RPMI7951 (cell line): ENCODE data around the gene PMVK. TPM values are rescaled to one million over a fixed set of nuclear protein-coding genes. Genes with fewer than 3 reads are reported as not detected.
"Not testable (repeated sequence)": the region's sequence is repeated elsewhere in the genome, so short reads cannot be mapped to it uniquely, and the experiment has no call there.

Experiments used
- DNase-seq: peaks from one replicate; pipeline ENCODE4 v3.0.0-alpha.2; 2012; ENCODE audit warnings: low read depth
- total RNA-seq: library from RNA; depleted of rRNA; stranded (reverse); fragments of >200 nt; shearing (Covaris generic); gene quantifications from 2 replicates; pipeline ENCODE4 v1.2.3, GENCODE V29; 2014

Gene PMVK
- total RNA-seq, 1 experiment from 2014 or later = 8.7 TPM

DNA sequence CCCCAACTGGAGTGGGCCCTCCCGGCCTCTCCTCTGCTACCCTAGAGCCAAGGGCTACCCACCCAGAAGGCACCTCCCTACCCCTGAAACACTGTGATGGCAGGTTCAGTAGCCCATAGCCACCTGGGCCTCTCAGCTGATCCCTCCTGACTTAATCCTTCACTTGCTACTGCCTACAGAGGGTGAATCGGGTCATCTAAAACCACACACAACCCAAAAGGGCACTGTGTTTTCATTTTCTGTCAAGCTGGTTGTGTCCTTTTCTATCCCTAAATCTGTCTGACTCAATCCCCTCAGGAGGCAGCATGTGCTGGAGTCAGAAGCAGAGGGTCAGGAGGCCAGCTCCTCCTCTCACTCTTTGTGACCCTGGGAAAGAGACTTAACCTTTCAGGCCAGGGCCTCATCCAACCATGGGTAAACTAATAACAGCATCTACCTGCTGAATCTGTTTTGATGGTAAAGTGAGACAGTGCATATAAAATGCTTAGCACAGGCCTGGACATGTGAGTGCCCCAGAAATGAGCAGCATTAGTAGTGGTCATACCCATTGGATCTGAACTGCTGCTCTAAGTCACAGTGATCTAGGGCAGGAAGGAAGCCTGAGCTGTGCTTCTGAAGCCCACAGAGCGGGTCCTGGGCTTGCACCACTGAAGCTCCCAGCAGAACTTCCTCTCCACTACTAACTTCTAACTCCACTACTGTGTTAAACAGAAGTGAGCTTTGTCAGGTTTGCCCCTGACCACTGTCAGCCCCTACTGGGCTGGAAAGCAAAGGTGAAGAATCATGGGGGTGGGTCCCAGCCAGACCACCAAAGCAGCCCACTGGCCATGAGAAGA is 11.0 kb downstream of the PMVK start:
- DNase-seq = no peak

GRCh38 chr1:154923695-154924094 is 12.8 kb downstream of the PMVK start:
- DNase-seq = no peak

DNA sequence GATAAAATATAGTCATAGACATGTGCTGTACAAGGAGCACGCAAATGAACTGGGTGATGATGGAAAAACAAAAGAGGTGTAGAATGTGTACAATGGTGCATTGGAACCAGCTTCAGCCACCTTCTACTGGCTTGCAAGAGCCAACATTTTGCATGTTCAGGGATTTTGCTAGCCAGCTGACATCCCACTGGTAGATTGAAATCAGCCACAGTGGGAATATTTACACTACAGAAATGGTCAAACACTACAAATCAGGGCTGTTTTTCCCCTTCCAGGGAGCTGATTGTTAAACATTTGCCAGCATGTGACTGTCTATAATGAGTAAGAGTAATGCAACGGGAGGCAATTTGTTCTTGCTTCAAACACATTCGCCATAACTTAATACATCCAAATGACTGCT is 23.2 kb downstream of the PMVK start:
- no peak for DNase-seq

GRCh38 chr1:154912755-154913154 is 23.8 kb downstream of the PMVK start:
- DNase-seq = no peak

GRCh38 chr1:154911691-154912550 is 24.6 kb downstream of the PMVK start:
- DNase-seq = no peak

DNA sequence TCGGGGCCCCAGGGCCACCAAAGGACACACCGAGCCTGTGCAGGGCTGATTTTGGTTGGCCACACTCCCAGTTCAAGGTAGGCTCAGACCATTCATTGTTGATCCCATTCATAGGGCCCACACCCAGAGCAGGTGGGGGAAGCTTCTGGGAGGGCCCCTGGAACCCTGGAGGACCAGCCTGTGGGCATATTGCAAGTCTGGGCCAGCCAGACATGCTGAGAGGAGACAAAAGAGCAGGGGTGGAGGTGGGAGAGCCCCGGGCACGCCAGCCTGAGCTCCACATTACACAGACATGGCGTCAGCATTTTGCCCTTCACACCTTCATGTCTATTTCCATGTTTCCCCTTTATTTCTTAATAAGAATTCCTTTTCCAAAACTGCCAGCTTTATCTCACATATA is 25.7 kb downstream of the PMVK start:
- no peak for DNase-seq

- DNase-seq = no peak
Measured at GRCh38 chr1:154908937-154909336, 27.6 kb downstream of the PMVK start.

DNA sequence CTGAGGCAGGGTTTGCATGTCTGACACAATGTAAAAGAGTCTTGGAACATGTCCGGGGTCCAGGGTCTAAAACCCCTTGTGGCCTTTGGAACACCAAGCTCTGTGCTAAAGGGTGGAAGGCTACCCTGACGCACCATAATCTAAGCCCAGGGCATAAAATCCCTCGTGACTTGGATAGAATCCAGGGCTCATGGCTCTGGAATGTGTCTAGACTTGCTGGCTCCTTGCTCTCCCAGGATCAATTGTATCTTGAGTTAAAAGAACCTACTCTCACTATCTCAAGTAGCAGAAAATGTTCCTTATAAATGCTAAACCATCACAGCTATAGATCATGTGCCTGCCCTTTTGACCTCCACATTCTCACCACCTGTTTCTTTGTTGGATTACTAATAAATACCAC is 28.4 kb downstream of the PMVK start:
- DNase-seq = not testable (repeated sequence)

GRCh38 chr1:154906621-154907081 is 29.9 kb downstream of the PMVK start:
- peak; percentile 28 for DNase-seq

DNA sequence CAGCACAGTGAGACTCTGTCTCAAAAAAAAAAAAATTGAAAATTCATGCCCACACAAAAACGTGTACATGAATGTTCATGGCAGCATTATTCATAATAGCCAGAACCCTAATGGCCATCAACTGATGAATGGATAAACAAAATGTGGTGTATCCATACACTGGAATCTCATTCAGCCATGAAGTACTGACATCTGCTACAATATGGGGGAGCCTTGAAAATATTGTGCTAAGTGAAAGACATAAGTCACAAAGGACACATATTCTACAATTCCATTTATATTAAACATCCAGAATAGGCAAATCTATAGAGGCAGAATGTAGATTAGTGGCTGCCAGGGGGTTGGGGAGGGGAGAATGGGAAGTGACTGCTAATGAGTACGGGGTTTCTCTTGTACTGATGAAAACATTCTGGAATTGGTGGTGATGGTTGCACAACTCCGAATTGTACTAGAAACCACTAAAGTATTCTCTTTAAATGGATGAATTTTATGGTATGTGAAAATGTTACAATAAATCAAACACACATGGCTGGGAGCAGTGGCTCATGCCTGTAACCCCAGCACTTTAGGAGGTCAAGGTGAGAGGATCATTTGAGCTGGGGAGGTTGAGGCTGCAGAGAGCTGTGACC is 33.5 kb downstream of the PMVK start:
- DNase-seq = no peak

DNA sequence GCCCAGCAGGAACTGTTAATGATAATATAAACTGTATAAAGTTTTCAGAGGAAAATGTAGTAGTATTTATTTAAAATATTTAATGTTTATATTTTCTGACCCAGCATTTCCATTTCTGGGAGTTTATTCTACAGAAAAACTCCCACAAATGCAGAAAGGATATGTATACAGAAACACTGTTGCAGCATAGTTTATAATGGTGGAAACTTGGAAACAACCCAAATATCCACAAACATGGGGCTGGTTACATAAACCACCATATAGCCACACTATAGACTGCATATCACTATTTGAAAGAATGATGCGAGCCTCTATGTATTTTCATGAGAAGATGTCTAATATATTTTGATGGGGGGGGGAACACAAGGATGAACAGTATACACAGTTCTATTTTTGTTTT is 34.9 kb downstream of the PMVK start:
- no peak for DNase-seq

GRCh38 chr1:154899041-154899440 is 37.5 kb downstream of the PMVK start:
- DNase-seq = no peak

DNA sequence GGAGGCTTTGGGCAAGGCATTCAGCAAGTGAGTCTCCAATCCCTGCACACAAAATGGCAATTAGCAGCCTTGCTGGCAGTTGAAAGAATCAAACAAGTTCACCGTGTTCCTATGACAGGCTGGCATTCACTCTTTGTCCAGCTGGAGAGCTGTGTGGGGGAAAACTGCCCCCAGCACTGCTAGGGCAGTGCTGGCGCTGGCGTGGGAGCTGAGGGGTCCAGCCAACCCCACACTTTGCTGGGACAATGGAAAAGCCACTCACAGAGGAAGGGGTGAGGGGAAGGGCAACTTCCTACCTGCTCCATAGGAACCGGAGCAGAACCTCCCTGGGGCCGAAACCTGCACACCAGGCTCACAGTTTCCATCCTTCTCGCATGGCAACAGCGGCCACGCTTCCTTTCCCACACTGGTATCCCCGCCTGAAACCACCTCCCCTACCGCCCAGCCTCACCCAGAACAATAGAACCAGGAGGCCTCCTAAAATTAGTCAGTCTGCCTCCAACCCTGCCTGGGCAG is 39.7 kb downstream of the PMVK start:
- DNase-seq = no peak

DNA sequence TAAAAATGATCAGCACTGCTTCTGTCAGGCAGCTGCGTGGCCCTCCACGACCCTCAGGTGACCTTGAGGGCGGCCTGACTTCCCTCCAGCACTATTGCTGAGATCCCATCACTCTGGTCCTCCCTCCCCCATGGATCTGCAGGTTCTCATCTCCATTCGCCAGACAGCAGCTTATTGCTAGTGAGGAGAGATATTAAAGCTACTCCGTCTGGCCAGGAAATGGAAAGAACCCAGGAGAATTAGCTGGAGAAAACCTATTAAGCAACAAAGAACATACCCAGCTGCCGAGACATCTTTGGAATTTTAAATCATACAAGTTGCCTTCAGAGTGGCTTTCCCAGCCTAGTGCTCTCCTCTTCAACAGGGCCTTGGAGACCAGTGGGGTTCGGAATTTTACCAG is 40.7 kb downstream of the PMVK start:
- no peak for DNase-seq

- DNase-seq = no peak
Measured at GRCh38 chr1:154891452-154891851, 45.1 kb downstream of the PMVK start.

GRCh38 chr1:154888757-154889156 is 47.8 kb downstream of the PMVK start:
- DNase-seq = no peak

DNA sequence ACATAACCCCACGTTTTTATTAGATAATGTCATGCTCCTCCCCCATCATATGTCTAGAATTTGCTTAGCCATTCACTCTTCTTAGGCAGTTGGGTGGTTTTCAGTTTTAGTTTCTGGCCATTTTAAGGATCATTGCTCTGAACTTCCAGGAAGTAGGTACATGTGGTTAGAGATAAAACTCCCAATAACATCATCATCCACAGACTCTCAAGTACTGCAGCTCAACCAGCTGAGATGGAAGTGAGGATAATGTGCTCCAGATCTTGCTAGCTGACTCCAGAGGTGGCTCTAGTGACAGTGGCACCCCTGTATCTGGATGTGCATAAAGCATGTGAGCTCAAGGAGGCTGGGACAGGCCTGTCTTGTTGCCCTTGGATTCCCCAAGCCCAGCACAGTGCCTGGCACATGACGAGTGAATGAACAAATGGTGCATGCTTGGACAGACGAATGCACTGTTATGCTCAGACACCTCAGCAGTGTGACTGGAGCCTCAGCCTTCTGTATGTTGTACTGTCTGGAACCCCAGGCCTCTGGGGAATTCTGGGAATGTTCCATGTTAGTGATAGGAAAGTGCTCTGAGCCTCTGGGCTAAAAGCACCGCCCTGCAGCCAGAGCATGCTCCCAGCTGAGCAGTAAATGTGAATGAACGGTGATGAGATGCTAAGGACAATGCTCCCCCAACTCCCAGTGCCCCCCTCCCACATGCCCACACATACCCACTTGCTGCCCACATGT is 50.1 kb downstream of the PMVK start:
- no peak for DNase-seq

GRCh38 chr1:154884869-154885701 is 51.4 kb downstream of the PMVK start:
- no peak for DNase-seq

DNA sequence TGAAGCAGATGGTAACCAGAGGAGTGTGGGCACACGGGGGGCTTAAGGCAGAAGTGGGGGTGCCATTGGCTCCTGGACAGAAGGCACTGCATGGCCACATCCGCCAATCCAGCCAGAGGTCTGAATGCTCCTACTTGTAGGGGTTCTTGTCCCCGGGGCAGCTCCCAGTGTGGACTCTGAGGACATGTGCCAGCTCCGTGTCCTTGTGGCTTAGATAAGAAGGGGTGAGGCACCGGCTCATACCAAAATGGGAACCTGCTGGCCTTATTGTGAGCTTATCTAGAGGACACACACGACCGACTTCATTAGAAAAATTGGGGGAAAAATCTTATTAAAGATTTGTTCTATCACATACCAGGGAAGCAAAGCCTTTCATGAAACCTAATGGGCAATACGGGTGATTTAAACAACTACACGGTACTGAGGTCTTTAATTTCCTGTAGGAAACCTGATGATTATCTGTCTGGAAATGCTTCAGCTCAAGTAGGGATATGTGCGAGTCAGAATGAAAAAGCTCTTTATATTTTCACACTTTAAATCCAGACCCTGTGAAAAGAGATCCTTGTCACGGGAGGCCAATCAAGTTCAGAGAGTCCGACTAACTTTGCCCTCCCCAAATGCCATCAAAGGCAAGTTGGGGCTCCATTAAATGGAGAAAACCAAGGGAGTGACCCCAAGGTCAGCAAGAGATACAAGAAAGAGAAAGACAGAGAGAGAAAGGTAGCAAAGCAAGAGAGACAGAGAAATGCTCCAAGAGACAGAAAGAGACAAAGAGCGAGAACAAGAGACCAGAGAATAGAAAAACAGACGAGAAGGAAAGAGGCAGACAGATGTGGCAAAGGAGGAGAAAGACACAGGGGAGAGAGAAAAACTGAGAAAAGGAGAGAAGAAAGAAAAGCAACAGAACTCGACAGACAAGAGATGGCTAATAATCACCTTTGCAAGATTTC is 52.3 kb downstream of the PMVK start:
- DNase-seq = no peak
